ENCODE data around the gene C13orf46.
"Not testable (repeated sequence)": the region's sequence is repeated elsewhere in the genome, so short reads cannot be mapped to it uniquely, and the experiment has no call there.

C13orf46 gene

GRCh38 chr13:113919761-113920559 is 53.9 kb downstream of the C13orf46 start:
- H3K9me3 Mint-ChIP-seq = peaks cover 14% of the 10 kb centered on the region
- ATAC-seq (replicated peaks; ENCODE audit: extremely low read depth, poor library complexity, severe bottlenecking) = no peak
- H3K27me3 Mint-ChIP-seq = peaks cover 63% of the 10 kb centered on the region
- no peak overlapping the region for H3K27ac Mint-ChIP-seq (ENCODE audit: low read depth)
- no peaks in the 10 kb centered on the region for H3K4me1 Mint-ChIP-seq
- H3K4me3 Mint-ChIP-seq = no peak overlapping the region
- no peak for DNase-seq (ENCODE audit: low spot score in 2 of 2)
- peaks cover 2% of the 10 kb centered on the region for H3K36me3 Mint-ChIP-seq (ENCODE audit: insufficient read depth)

- DNase-seq (ENCODE audit: low spot score in 2 of 2) (no peak), ATAC-seq (replicated peaks; ENCODE audit: extremely low read depth, poor library complexity, severe bottlenecking) (no peak)
- peaks cover 2% of the 10 kb centered on the region for H3K36me3 Mint-ChIP-seq (ENCODE audit: insufficient read depth)
- H3K27me3 Mint-ChIP-seq = peaks cover 64% of the 10 kb centered on the region
- H3K9me3 Mint-ChIP-seq = peaks cover 14% of the 10 kb centered on the region
- no peak overlapping the region for H3K4me3 Mint-ChIP-seq
- no peaks in the 10 kb centered on the region for H3K4me1 Mint-ChIP-seq
- H3K27ac Mint-ChIP-seq (ENCODE audit: low read depth) = no peak overlapping the region
Measured at GRCh38 chr13:113918981-113919701, 54.7 kb downstream of the C13orf46 start.

- DNase-seq (ENCODE audit: low spot score in 2 of 2) (no peak), ATAC-seq (replicated peaks; ENCODE audit: extremely low read depth, poor library complexity, severe bottlenecking) (no peak)
- Mint-ChIP-seq H3K36me3 (ENCODE audit: insufficient read depth) (peaks cover 2% of the 10 kb centered on the region), H3K27ac (ENCODE audit: low read depth) (no peak overlapping the region), H3K4me1 (no peaks in the 10 kb centered on the region), H3K27me3 (peaks cover 64% of the 10 kb centered on the region), H3K4me3 (no peak overlapping the region), H3K9me3 (peaks cover 14% of the 10 kb centered on the region)
Measured at GRCh38 chr13:113918580-113918979, 55.3 kb downstream of the C13orf46 start.

- Mint-ChIP-seq H3K4me1 (no peaks in the 10 kb centered on the region), H3K4me3 (no peak overlapping the region), H3K27me3 (peaks cover 64% of the 10 kb centered on the region), H3K27ac (ENCODE audit: low read depth) (no peak overlapping the region), H3K36me3 (ENCODE audit: insufficient read depth) (peaks cover 2% of the 10 kb centered on the region), H3K9me3 (peaks cover 14% of the 10 kb centered on the region)
- peak in 1 of 2 donors; percentile 11 for DNase-seq (ENCODE audit: low spot score in 2 of 2)
- no peak for ATAC-seq (replicated peaks; ENCODE audit: extremely low read depth, poor library complexity, severe bottlenecking)
Measured at GRCh38 chr13:113917594-113918371, 56.1 kb downstream of the C13orf46 start.

- H3K36me3 Mint-ChIP-seq (ENCODE audit: insufficient read depth) = peaks cover 2% of the 10 kb centered on the region
- H3K27ac Mint-ChIP-seq (ENCODE audit: low read depth) = no peak overlapping the region
- H3K27me3 Mint-ChIP-seq = peaks cover 64% of the 10 kb centered on the region
- peaks cover 11% of the 10 kb centered on the region for H3K9me3 Mint-ChIP-seq
- no peak overlapping the region for H3K4me3 Mint-ChIP-seq
- DNase-seq (ENCODE audit: low spot score in 2 of 2) = no peak
- no peak for ATAC-seq (replicated peaks; ENCODE audit: extremely low read depth, poor library complexity, severe bottlenecking)
- no peaks in the 10 kb centered on the region for H3K4me1 Mint-ChIP-seq
Measured at GRCh38 chr13:113917096-113917495, 56.8 kb downstream of the C13orf46 start.

- H3K4me1 Mint-ChIP-seq = no peaks in the 10 kb centered on the region
- ATAC-seq (replicated peaks; ENCODE audit: extremely low read depth, poor library complexity, severe bottlenecking) = no peak
- H3K36me3 Mint-ChIP-seq (ENCODE audit: insufficient read depth) = peaks cover 2% of the 10 kb centered on the region
- H3K27ac Mint-ChIP-seq (ENCODE audit: low read depth) = no peak overlapping the region
- H3K9me3 Mint-ChIP-seq = peaks cover 3% of the 10 kb centered on the region
- no peak overlapping the region for H3K4me3 Mint-ChIP-seq
- peaks cover 64% of the 10 kb centered on the region for H3K27me3 Mint-ChIP-seq
- DNase-seq (ENCODE audit: low spot score in 2 of 2) = peak in 1 of 2 donors; percentile 5
Measured at GRCh38 chr13:113916330-113916815, 57.5 kb downstream of the C13orf46 start.

GRCh38 chr13:113915786-113916329 is 58.0 kb downstream of the C13orf46 start:
- Mint-ChIP-seq H3K4me3 (no peak overlapping the region), H3K36me3 (ENCODE audit: insufficient read depth) (peaks cover 2% of the 10 kb centered on the region)
- ATAC-seq (replicated peaks; ENCODE audit: extremely low read depth, poor library complexity, severe bottlenecking) = no peak

GRCh38 chr13:113915012-113915763 is 58.7 kb downstream of the C13orf46 start:
- DNase-seq (ENCODE audit: low spot score in 2 of 2) (peak; percentile 4 to 10), ATAC-seq (replicated peaks; ENCODE audit: extremely low read depth, poor library complexity, severe bottlenecking) (no peak)
- H3K4me3 Mint-ChIP-seq = no peak overlapping the region
- no peak overlapping the region for H3K27ac Mint-ChIP-seq (ENCODE audit: low read depth)
- H3K36me3 Mint-ChIP-seq (ENCODE audit: insufficient read depth) = peaks cover 2% of the 10 kb centered on the region
- H3K27me3 Mint-ChIP-seq = peaks cover 69% of the 10 kb centered on the region
- H3K9me3 Mint-ChIP-seq = no peaks in the 10 kb centered on the region
- no peaks in the 10 kb centered on the region for H3K4me1 Mint-ChIP-seq

More at GRCh38 chr13:113915786-113916329, 58.0 kb downstream of the C13orf46 start:
- no peaks in the 10 kb centered on the region for H3K9me3 Mint-ChIP-seq
- H3K4me1 Mint-ChIP-seq = no peaks in the 10 kb centered on the region
- DNase-seq (ENCODE audit: low spot score in 2 of 2) = peak in 1 of 2 donors; percentile 11
- no peak overlapping the region for H3K27ac Mint-ChIP-seq (ENCODE audit: low read depth)
- H3K27me3 Mint-ChIP-seq = peaks cover 64% of the 10 kb centered on the region

- H3K36me3 Mint-ChIP-seq (ENCODE audit: insufficient read depth) = peaks cover 2% of the 10 kb centered on the region
- H3K4me3 Mint-ChIP-seq = no peak overlapping the region
- ATAC-seq (replicated peaks; ENCODE audit: extremely low read depth, poor library complexity, severe bottlenecking) = no peak
- H3K9me3 Mint-ChIP-seq = no peaks in the 10 kb centered on the region
- no peak overlapping the region for H3K27ac Mint-ChIP-seq (ENCODE audit: low read depth)
- H3K4me1 Mint-ChIP-seq = no peaks in the 10 kb centered on the region
- peaks cover 75% of the 10 kb centered on the region for H3K27me3 Mint-ChIP-seq
- peak; percentile 2 to 11 for DNase-seq (ENCODE audit: low spot score in 2 of 2)
Measured at GRCh38 chr13:113914333-113915011, 59.4 kb downstream of the C13orf46 start.

- H3K36me3 Mint-ChIP-seq (ENCODE audit: insufficient read depth); H3K4me3 Mint-ChIP-seq; H3K27ac Mint-ChIP-seq (ENCODE audit: low read depth); ATAC-seq (replicated peaks; ENCODE audit: extremely low read depth, poor library complexity, severe bottlenecking); DNase-seq (ENCODE audit: low spot score in 2 of 2); H3K9me3 Mint-ChIP-seq; H3K4me1 Mint-ChIP-seq: not testable (repeated sequence)
- H3K27me3 Mint-ChIP-seq = peaks cover 81% of the 10 kb centered on the region
Measured at GRCh38 chr13:113913838-113914237, 60.0 kb downstream of the C13orf46 start.

- peak in 1 of 2 donors; percentile 2 for DNase-seq (ENCODE audit: low spot score in 2 of 2)
- H3K27ac Mint-ChIP-seq (ENCODE audit: low read depth); ATAC-seq (replicated peaks; ENCODE audit: extremely low read depth, poor library complexity, severe bottlenecking); H3K9me3 Mint-ChIP-seq; H3K4me1 Mint-ChIP-seq; H3K36me3 Mint-ChIP-seq (ENCODE audit: insufficient read depth); H3K4me3 Mint-ChIP-seq: not testable (repeated sequence)
- H3K27me3 Mint-ChIP-seq = peaks cover 85% of the 10 kb centered on the region
Measured at GRCh38 chr13:113913408-113913807, 60.5 kb downstream of the C13orf46 start.
